Measurements from ENCODE around the gene WDHD1.
"Not testable (repeated sequence)": the region's sequence is repeated elsewhere in the genome, so short reads cannot be mapped to it uniquely, and the experiment has no call there.

Gene WDHD1

DNA sequence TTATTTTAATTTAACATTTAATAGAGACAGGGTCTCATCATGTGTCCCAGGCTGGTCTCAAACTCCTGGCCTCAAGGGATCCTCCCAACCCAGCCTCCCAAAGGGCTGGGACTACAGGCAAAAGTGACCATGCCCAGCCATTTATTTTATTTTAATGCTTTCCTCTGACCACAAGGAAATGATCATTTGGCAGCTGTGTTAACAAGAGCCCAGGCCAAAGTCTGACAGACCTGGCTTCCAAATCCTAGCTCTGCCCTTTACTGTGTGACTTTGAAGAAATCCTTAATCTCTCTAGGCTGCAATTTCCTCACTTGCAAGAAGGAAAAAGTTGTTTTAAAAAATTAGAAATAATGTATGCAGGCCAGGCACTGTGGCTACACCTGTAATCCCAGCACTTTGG lies 107.6 kb downstream of the WDHD1 start:
- FAIRE-seq (no peak), DNase-seq (ENCODE audit: insufficient read length) (no peak)
- TF ChIP-seq TAF1 (IDR thresholded peaks at IDR 0.05; ENCODE audit: borderline replicate concordance, low read depth, low read length) (no peak), POLR2A (IDR thresholded peaks at IDR 0.05; ENCODE audit: low read depth, low read length) (no peak), POLR2AphosphoS5 (IDR thresholded peaks at IDR 0.05; ENCODE audit: low read depth, low read length) (no peak)

DNA sequence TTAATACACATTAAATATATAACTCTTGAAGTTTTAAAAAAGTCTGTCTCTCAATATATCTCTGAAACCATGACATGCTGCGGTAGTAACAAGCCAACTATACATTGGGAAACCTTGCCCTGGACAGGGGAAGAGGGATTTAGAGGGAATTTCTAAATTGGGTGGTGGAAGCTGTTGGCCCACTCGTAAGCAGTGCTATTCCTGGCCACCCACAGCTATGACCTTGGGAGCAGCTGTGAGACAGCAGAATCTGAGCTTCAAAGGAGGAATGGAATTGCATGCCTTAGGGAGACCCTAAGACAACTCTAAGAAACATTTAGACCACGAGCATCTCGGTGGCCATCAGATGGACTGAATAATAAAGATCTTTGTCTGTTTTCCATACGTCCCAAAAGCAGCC lies 108.5 kb downstream of the WDHD1 start:
- FAIRE-seq, result no peak
- TF ChIP-seq POLR2AphosphoS5 (IDR thresholded peaks at IDR 0.05; ENCODE audit: low read depth, low read length), result no peak
- no peak for TF ChIP-seq POLR2A (IDR thresholded peaks at IDR 0.05; ENCODE audit: low read depth, low read length)
- no peak for TF ChIP-seq TAF1 (IDR thresholded peaks at IDR 0.05; ENCODE audit: borderline replicate concordance, low read depth, low read length)
- no peak for DNase-seq (ENCODE audit: insufficient read length)

DNA sequence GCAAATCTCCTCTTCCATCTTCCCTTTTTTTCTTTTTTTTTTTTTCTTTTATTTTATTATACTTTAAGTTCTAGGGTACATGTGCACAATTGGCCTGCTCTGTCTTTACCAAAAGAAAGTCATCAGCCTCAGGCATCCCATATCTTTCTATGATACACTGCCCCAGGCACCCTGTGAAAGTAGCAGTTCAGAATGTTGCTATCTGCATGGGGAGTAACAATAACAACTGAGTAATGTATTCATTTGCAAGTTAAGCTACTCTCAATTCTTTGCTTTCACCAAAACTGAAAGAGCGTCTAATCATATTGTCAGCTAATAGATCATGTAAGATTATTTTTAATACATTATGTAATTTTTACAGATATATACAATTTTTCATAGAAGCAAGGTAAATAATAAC lies 110.8 kb downstream of the WDHD1 start:
- no peak for FAIRE-seq
- TF ChIP-seq POLR2A (IDR thresholded peaks at IDR 0.05; ENCODE audit: low read depth, low read length), result no peak
- no peak for TF ChIP-seq POLR2AphosphoS5 (IDR thresholded peaks at IDR 0.05; ENCODE audit: low read depth, low read length)
- TF ChIP-seq TAF1 (IDR thresholded peaks at IDR 0.05; ENCODE audit: borderline replicate concordance, low read depth, low read length), result no peak
- DNase-seq (ENCODE audit: insufficient read length), result no peak

DNA sequence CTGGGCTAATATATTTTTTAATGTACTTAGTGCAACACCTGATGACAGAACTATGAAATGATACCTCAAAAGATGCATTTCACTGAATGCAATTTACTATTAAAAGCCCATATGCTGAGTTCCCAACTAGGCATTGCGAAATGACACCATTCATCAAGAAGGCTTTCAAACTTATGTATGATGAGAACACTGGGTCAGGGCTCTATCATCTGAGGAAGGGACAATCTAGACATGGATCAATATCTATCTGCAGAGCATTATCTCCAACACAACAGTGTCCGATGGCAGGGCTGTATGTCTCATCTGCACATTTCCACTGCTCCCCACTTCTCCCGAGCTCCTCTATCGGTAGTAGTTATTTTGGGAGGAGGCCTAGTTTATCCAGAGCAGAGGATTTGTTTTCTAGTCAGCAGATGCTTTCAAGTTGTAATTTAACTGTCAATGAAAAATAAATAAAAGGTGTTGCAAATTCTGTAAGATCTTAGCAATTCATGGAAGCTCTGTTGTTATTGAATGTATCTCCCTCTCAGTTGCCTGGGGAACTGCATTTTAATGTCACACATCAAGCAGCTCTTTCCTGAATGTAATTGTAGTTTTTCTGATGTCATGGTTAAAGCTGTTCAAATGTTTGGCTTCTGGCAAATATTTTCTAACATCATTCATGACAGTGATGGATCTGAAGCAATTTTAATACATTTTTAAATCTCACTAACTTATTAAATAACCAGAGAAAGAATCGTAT lies 116.9 kb downstream of the WDHD1 start:
- no peak for TF ChIP-seq TAF1 (IDR thresholded peaks at IDR 0.05; ENCODE audit: borderline replicate concordance, low read depth, low read length)
- no peak for TF ChIP-seq POLR2AphosphoS5 (IDR thresholded peaks at IDR 0.05; ENCODE audit: low read depth, low read length)
- no peak for TF ChIP-seq POLR2A (IDR thresholded peaks at IDR 0.05; ENCODE audit: low read depth, low read length)
- DNase-seq (ENCODE audit: insufficient read length), result no peak
- FAIRE-seq, result no peak

DNA sequence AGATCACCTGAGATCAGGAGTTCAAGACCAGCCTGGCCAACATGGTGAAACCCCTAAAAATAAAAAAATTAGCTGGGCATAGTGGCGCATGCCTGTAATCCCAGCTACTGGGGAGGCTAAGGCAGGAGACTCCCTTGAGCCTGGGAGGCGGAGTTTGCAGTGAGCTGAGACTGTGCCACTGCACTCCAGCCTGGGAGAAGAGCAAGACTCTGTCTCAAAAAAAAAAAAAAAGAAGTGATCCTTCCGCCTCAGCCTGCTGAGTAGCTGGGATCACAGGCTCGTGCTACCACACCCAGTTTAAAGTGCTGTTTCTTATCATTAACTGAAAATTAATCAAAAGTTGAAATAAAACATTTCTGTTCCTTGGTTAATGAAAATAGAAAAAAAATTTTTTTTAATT lies 117.9 kb downstream of the WDHD1 start:
- not testable (repeated sequence) for DNase-seq (ENCODE audit: insufficient read length); FAIRE-seq

DNA sequence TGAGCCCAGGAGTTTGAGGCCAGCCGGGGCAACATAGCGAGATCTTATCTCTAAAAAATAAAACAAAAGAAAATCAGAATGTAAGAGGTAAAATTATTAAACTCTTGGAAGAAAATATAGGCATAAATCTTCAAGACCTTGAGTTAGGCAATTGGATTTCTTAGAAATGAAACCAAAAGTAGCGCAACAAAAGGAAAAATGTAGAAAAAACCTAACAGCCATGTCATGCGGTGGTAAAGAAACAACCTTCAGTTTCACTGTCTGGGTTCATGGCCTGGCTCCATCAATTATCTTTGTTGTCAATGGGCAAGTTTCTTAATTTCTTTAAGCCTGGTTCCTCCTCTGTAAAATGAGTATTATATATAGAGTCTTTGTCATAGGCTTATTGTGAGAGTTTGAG lies 118.7 kb downstream of the WDHD1 start:
- DNase-seq (ENCODE audit: insufficient read length), result no peak
- FAIRE-seq, result no peak
- TF ChIP-seq TAF1 (IDR thresholded peaks at IDR 0.05; ENCODE audit: borderline replicate concordance, low read depth, low read length), result no peak
- no peak for TF ChIP-seq POLR2A (IDR thresholded peaks at IDR 0.05; ENCODE audit: low read depth, low read length)
- TF ChIP-seq POLR2AphosphoS5 (IDR thresholded peaks at IDR 0.05; ENCODE audit: low read depth, low read length), result no peak

DNA sequence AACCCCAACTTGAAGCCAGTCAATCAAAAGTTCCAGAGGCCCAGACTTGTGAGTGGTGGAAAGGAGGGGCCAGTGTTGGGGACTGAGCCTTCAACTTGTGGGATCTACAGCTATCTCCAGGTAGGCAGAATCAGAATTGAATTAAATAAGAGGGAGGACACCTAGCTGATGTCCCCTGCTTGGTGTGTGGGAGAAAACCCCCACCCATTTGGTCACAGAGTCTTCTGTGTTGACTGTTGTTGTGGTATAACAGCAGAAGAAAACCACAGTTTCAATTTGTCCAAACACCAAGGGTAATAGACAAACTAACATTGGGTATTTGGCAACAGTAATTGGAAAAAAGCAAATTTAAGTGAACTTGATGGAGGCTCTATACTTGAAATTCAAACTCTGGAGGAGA lies 120.8 kb downstream of the WDHD1 start:
- no peak for FAIRE-seq
- DNase-seq (ENCODE audit: insufficient read length), result no peak
- TF ChIP-seq TAF1 (IDR thresholded peaks at IDR 0.05; ENCODE audit: borderline replicate concordance, low read depth, low read length), result no peak
- no peak for TF ChIP-seq POLR2A (IDR thresholded peaks at IDR 0.05; ENCODE audit: low read depth, low read length)
- no peak for TF ChIP-seq POLR2AphosphoS5 (IDR thresholded peaks at IDR 0.05; ENCODE audit: low read depth, low read length)

DNA sequence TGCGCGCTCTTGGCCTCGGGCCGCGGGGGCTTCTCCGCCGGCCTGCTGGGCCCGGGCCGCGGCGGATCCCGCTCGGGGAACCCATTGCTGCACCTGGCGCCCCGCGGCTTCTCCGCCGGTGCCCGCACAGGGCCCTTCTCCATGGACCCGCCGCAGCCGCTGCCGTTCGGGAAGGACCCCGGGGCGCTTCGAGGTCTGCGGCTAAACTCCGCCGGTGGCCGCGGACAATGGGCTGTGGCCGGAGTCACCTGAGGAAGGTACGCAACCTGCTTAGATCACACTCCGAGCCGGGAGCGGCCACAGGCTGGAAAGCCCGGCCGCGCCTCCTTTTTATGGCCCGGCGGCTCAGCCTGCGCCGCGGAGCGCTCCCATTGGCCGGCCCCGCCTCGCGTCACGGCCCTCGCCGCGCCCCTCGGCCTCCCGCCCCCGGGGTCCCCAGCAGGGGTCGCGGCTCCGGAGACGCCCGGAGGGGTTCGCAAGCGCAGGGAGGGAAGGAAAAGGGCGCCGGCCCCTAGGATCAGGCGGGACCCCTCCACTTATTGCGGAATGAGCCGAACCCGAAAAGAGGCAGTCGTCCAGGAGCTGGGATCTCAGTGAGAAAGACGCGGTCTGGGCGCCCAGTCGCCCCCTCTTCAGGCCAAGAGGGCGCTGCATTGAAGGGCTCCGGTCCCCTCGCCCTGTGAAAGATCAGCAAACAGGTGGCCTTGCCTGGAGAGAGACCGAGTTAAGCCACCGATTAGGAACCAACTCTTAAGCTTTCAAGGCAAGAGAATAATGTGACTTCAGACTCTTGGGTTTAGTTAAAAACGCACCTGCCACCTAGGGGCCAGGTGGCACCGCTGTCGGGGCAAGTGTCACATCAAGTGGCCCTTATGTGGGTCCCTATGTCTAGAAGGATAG lies 124.1 kb downstream of the WDHD1 start, which contains the start of gene GCH1:
Gene GCH1 (minus strand): TSS at position 306 of the 900 bp plus-strand sequence. CDS start 163 bp downstream, at position 143.
- FAIRE-seq (peak; percentile 88), DNase-seq (ENCODE audit: insufficient read length) (peak; percentile 64)
- TF ChIP-seq TAF1 (IDR thresholded peaks at IDR 0.05; ENCODE audit: borderline replicate concordance, low read depth, low read length), result 0 out of 2 replicates have a peak, but pooled peaks have one; percentile 17
- TF ChIP-seq POLR2AphosphoS5 (IDR thresholded peaks at IDR 0.05; ENCODE audit: low read depth, low read length), result peak; percentile 95
- peak; percentile 99 for TF ChIP-seq POLR2A (IDR thresholded peaks at IDR 0.05; ENCODE audit: low read depth, low read length)

DNA sequence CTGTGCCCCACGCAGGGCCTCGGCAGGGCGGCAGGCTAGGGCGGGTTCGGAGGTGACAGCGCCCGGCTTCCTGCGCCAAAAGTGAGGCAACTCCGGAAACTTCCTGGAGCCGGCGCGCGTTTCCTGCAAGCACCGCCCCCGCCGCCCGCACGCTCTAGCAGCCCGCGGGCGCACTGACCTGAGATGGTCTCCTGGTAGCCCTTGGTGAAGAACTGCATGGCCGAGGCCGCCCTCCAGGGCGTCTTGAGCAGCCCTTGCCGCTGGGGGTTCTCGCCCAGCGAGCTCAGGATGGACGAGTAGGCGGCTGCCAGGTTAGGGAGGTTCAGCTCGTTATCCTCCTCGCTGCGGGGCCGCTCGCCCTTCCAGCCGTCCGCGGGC lies 124.8 kb downstream of the WDHD1 start:
- TF ChIP-seq POLR2A (IDR thresholded peaks at IDR 0.05; ENCODE audit: low read depth, low read length) (no peak), TAF1 (IDR thresholded peaks at IDR 0.05; ENCODE audit: borderline replicate concordance, low read depth, low read length) (no peak), POLR2AphosphoS5 (IDR thresholded peaks at IDR 0.05; ENCODE audit: low read depth, low read length) (no peak)
- DNase-seq (ENCODE audit: insufficient read length) (no peak), FAIRE-seq (peak; percentile 21)

DNA sequence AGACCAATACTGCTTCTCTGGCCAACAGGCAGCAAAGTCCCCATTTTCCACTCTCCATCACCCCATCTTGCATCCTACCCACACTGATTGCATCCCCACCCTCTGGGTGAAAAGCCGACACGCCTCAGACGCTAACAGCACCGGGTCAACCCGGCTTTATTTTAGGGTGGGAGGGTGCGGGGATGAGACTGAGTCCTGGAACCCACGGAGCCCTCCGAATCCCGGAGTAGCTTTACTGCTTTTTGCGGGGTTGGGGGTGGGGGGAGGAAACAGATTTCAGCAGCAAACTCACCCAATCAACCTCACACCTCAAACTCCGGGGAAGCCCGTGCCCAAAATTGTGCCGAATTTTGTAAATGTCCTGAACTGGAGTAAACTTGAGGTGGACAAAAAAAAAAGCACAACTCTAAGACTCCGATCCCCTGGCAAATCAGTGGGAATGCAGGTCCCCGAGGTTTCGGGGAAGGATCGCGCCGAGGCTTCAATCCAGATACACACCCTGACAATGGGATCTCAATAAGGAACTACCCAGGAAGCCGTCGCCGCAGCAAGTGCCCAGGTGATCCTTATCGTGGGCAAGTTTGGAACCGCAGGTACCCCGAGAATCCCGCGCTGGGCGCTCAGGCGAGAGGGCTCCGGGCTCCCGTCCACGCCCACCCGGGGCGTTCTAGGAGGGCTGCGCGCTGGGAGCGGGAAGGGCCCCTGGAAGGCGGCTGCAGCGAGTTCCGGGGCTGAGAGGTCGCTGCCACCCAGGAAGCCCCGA lies 125.3 kb downstream of the WDHD1 start:
- peak; percentile 73 for FAIRE-seq

DNA sequence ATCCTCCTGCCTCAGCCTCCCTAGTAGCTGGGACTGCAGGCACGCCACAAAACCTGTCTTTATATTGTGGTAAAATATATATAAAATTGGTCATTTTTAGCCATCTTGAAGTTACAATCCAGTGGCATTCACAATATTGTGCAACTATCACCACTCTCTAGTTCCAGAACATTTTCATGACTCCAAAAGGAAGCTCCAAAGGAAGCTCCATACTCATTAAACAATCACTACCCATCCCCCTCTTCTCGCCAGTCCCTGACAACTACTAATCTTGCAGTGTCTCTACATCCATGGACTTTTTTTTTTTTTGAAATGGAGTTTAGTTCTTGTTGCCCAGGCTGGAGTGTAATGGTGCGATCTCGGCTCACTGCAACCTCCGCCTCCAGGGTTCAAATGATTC lies 127.3 kb downstream of the WDHD1 start:
- no peak for TF ChIP-seq POLR2AphosphoS5 (IDR thresholded peaks at IDR 0.05; ENCODE audit: low read depth, low read length)
- no peak for TF ChIP-seq TAF1 (IDR thresholded peaks at IDR 0.05; ENCODE audit: borderline replicate concordance, low read depth, low read length)
- FAIRE-seq (no peak), DNase-seq (ENCODE audit: insufficient read length) (no peak)

More for the DNA sequence above, 125.3 kb downstream of the WDHD1 start:
- DNase-seq (ENCODE audit: insufficient read length), result no peak
- TF ChIP-seq POLR2AphosphoS5 (IDR thresholded peaks at IDR 0.05; ENCODE audit: low read depth, low read length), result no peak

DNA sequence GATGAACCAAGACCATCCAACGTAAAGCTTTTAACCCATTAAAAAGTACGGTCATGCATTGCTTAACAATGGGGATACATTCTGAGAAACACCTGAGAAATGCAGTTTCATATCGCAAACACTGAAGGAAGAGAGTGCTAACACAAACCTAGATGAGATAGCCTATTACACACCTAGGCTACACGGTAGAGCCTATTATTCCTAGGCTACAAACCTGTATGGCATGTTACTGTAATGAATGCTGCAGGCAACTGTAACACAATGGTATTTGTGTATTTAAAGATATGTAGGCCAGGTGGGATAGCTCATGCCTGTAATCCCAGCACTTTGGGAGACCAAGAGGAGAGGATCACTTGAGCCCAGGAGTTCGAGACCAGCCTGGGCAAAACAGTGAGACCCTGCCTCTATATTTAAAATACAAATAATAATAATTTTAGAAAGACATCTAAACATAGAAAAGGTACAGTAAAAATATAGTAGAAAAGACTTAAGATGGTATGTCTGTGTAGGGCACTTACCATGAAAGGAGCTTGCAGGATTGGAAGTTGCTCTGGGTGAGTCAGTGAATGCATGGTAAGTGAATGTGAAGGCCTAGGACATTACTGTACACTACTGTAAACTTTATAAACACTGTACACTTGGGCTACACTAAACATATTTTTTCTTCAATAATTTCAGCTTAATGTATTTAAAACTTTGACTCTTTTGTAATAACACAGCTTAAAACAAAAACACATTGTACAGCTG lies 128.9 kb downstream of the WDHD1 start:
- DNase-seq (ENCODE audit: insufficient read length); FAIRE-seq: not testable (repeated sequence)
